Stimulated activated CD4-positive, alpha-beta T cell treated with anti-CD3 and anti-CD28 coated beads, Interleukin-1b, Interleukin-23, amount 100 ng/mL, for 48 hours (primary cell): Measurements from ENCODE around the gene SYCE1L.
"Not testable (repeated sequence)": the region's sequence is repeated elsewhere in the genome, so short reads cannot be mapped to it uniquely, and the experiment has no call there.

Experiments used
- DNase-seq: peaks from one replicate; pipeline ENCODE4 v3.0.0-alpha.2; 2020

The SYCE1L gene, protein sequence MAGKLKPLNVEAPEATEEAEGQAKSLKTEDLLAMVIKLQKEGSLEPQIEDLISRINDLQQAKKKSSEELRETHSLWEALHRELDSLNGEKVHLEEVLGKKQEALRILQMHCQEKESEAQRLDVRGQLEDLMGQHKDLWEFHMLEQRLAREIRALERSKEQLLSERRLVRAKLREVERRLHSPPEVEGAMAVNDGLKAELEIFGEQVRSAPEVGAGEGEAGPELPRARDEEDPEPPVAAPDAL

DNA sequence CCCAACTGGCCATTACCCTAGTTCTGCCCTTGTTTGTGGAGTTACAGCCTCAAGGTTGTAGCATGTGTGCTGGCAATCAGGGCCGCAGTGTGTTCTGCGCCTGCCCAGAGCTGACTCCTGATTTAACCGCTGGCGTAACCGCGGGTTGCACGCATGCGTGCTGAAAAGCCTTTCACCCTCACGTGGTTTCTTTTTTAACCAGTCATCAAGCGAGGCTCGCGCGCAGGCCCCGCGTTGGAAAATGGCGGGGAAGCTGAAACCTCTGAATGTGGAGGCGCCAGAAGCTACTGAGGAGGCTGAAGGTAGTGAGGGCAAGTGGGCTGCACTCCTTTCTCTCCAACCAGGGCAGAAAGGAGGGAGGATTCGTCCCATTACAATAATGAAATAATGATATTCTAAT is at the start of gene SYCE1L:
TSS of gene SYCE1L (plus strand) at position 198 of the 400 bp plus-strand sequence. CDS start at position 242, 44 bp downstream.
- no peak for DNase-seq

DNA sequence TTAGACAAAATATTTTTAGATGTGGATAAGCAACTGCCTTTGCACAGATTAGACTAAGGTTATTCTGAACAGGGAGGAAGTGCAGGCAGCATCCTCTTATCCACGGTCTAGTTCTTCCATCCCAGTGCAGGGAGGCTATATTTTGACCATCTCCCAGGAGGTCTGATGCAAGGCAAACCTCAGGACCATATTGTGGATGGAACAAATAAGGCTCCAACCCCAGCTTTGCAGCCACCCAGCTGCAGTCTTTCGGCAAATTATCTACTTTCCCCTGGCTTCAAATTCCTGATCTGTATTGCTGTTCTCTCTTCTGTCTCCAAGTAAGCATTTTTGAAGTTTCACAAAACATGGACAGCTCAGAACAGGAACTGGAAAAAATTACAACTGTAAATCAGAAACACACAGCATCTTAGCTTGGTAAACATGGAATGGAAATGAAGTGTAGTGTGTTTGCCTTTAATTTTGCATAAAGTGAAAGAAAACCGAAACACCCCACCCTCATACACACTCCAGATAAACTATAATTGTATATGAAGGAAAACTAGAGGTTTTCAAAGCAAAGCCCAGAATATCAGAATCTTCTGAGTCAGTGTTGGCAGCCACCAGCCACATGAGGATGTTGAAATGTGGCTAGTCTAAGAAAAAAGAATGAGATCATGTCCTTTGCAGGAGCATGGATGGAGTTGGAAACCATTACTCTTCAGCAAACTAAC is 41.7 kb upstream of the SYCE1L start:
- DNase-seq, result no peak

DNA sequence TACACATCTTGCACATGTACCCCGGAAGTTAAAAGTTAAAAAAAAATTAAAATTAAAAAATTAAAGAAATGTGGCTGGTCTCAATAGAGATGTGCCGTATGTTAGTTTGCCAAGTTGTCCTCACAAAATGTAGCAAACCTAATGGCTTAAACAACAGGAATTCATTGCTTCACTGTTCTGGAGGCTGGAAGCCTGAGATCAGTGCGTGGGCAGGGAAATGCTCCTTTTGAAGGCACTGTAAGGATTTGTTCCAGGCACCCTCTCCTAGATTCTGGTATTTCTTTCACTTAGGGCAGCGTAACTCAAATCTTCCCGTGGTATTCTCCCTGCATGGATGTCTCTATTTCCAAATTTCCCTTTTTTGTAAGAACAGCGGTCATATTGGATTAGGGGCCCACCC is 40.9 kb upstream of the SYCE1L start:
- DNase-seq, result no peak

DNA sequence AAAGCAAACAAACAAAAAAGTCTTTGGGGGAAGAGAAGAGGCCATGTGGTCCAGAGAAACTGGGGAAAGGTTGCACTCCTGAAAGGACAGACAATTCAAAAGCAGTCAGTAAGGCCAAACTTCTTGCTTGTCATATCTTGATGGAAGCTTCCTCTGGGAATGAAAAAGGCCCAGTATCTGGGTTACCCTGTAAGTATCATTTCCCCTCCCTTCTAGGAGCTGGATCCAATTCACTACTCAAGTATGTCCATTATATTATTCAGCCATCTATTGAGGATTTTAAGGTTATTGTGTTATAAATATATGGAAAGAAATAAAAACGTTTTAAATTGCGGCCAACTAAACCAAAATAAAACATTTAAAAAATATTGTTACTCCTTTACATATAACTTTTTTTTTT is 34.2 kb upstream of the SYCE1L start:
- DNase-seq, result no peak

DNA sequence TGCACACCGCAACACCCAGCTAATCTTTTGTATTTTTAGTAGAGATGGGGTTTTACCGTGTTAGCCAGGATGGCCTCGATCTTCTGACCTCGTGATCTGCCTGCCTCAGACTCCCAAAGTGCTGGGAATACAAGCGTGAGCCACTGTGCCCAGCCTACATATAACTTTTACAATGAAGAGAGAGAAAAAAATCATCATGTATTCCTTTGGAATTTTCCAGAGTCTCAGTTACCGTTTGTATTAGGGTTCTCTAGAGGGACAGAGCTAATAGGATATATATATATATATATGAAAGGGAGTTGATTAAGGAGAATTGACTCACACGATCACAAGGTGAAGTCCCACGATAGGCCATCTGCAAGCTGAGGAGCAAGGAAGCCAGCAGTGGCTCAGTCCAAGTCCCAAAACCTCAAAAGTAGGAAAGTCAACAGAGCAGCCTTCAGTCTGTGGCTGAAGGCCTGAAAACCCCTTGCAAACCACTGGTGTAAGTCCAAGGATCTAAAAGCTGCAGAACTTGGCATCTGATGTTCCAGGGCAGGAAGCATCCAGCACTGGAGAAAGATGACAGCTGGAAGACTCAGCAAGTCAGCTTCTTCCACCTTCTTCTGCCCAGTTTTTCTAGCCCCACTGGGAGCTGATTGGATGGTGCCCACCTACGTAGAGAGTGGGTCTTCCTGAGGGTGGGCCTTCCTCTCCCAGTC is 33.5 kb upstream of the SYCE1L start:
- not testable (repeated sequence) for DNase-seq

DNA sequence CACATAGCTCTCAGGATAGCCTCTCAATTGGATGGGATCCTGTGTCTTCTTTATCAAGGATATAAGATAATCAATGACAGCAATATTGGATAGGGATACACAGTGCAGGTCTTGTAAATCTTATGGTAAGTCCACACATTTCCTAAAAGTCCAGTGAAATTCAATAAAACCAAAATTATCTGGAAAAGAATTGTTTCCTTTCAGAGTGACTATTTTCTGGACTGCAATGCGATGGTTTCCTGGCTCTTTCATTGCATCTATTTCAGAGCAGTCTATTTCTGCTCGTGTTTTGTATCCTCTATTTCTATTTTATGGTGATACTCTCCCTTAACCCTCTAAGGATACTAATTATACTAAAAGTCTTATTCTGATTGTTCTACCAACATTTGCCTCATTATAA is 32.5 kb upstream of the SYCE1L start:
- DNase-seq, result no peak

DNA sequence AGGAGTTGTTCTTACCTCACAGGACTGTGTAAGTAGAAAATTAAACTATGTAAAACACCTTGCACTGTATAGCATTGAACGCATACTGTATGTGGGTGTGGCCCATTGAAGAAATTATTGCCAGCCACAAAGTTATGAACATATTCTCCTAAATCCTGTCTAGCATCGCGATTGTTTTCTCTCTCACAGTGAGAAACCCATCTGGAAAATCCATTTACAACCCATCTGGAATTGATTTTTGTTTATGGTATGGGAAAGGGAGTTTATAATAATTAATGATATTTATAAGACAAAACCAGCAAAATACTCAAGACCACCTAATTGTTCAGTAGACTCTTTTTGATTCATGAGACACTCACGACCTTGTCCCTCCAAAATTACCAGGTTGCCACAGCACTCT is 30.3 kb upstream of the SYCE1L start:
- DNase-seq, result no peak

DNA sequence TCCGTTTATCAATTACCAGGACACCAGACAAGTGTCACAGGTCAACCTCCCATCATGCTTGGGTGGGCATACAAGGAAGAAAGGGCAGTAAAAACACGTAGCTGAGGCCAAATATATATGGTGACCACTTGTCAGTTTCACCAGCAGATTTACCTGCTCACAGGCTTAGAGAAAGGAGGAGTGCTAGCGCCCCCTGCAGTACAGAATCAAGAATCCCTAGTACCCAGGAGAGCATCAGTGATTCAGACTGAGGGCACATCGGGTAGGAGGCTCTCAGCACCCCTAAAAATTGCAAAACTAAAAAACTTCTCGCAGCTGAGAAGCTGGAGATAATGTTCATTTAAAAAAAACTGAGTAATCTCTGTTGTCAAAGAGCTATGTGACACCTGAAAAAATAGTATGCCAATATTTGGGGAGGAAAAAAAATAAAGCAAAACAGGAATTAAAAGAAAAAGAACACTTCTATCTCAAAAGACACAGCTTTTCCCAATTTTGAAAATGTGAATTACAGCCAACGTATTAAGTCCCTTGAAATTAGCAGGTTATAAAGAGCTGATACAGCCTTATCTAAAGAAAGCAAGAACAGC is 29.5 kb upstream of the SYCE1L start:
- DNase-seq, result peak; percentile 46

DNA sequence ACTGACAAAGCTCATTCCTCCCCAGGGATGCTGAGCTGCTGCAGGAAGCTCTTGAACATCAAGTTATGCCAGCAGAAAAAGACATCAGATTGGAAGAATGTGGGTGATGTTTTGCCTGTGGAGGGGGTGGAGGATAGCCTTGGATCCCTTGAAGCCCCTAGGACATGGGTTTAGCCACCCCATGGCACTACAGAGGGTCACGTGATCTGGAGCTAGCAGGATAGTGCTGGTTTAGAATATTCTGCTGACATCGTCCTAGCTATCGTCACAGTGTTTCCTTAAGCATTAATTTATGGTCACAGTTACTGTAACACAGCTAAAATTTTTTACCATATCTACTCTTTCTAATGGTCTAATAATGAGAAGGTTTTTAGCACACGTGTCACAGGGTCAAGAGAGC is 28.4 kb upstream of the SYCE1L start:
- no peak for DNase-seq

DNA sequence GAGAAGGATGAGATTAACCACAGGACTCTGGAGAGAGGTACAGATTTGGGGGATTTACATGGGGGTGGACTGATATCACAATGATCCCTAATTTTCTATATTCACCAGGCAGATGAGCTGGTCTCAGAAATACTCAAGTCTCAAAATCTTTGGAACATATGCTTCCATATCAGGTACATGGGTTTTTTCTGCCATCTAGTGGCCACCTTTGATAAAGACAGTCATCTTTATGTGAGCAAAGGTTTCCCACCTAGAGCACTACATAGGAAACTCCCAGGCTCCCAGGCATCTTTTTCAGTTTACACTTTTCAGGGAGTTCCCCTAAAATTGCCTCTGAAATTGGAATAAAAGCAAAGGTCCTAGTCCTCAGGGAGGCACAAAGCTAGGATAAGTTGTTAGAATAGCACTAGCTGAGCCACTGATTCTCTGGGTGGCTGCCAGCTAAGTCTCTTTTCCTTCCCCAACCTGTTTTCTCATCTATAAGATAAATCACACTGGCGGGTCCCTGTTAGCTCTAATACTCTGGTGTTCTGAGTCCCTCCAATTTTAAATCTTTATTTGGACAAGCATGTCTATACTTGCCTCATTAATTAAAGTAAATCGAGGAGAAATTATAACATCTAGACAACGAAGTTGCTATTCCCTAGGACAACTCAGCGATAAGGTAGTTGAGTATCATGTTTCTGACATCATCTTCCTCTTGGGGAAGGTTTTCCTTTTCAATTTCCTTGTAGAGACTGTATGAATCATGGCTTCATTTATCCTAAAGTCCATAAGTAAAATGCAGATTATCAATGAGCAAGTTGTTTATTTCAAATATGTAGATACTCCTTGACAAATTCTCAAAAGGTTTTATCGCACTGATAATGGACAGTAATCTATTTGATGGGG is 27.2 kb upstream of the SYCE1L start:
- no peak for DNase-seq

DNA sequence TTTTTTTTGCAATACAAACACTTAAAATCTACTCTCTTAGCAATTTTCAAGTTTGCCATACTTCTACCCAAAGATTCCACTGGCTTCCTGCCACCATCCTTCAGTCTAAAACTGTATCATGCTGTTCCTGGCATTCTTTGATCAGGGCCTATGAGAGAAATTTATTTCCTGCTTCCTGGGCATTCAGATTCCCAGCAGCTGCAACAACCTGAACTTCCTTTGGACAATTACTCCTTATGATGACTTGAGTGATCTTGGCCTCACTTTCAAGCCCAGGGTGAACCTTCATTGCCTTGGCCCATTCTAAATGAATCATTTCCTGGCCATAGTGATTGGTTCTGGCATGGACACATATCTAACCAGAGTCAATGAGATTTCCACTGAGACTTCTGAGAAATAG is 26.3 kb upstream of the SYCE1L start:
- DNase-seq, result no peak

DNA sequence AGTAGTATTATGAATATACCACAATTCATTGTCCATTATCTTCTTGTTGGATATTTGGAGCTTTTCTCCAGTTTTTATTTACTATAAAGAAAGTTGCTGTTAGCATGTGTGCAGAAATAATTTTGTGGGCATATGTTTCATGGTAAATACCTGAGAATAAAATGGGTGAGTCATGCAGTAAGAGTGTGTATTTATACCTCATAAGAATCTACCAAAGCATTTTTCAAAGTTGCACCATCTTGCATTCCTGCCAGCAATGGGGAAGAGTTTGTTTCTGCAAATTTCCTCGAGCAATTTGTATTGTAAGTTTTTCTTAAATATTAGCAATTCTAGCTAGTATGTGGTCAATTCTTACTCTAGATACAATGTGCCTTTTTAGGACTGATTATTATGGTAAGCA is 16.1 kb upstream of the SYCE1L start:
- DNase-seq, result no peak

DNA sequence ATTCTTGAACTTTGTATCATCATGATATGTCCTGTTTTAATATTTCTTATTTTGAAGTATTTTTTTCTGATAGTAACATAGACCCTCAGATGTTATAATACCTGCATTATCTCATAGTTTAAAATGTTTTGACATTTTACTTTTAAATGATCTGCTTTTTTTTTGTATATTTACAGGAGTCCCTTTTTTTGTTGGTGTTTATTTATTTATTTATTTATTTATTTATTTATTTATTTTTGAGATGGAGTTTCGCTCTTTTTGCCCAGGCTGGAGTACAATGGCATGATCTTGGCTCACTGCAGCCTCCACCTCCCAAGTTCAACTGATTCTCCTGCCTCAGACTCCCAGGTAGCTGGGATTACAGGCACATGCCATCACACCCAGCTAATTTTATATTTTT is 12.9 kb upstream of the SYCE1L start:
- not testable (repeated sequence) for DNase-seq

DNA sequence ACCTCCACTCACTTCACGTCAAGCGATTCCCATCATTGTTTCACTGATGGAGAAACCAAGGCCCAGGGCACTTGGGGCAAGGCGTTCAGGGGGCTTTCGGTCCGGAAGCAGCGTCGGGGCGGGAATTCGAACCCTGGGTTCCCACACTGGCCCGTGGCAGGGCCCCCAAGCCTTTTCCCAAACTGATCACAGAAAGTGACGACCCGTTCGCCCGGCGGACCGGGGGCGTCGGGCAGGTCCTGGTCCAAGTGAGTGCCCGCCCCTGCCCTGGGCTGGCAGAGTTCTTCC is 9.1 kb upstream of the SYCE1L start:
- no peak for DNase-seq

DNA sequence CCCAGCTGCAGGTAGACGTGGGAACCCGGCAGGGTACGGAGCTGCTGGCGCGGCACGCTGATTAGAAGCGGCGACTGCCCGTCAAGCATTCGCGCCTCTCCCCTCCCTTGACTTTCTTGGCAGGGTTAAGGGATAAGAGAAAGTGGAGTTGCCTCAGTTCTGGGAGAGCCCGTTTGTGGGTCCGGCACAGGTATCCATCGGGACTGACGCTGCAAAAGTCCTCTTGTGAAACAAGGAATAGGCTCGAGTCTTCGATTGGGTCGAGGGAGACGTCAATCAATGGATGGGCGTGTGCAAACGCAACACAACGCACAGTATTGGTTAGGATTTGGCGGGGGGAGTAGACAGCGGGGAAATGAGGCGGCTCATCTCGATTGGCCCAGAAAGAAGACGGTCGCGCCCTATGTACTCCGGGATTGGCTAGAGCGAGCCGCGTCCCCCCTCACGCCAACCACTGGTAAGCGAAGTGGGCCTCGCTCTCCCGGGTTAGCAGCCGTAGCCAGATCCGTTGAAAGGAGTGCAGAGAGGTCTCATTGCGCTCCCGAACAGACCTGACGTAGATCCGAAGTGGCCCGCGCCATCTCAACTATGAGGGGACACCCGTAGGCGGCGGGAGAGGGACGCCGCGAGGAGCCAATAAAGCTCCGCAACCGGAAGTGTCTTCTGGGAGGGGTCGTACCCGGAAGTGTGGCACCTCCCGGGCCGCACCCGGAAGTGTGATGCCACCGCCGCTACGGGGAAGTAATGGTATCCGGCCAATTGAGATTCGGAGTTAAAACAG is 8.5 kb upstream of the SYCE1L start, which contains the start of gene MON1B:
TSS of gene MON1B (plus strand) at position 713 of the 781 bp plus-strand sequence. CDS start 296 bp downstream, outside the sequence.
- peak; percentile 95 for DNase-seq

DNA sequence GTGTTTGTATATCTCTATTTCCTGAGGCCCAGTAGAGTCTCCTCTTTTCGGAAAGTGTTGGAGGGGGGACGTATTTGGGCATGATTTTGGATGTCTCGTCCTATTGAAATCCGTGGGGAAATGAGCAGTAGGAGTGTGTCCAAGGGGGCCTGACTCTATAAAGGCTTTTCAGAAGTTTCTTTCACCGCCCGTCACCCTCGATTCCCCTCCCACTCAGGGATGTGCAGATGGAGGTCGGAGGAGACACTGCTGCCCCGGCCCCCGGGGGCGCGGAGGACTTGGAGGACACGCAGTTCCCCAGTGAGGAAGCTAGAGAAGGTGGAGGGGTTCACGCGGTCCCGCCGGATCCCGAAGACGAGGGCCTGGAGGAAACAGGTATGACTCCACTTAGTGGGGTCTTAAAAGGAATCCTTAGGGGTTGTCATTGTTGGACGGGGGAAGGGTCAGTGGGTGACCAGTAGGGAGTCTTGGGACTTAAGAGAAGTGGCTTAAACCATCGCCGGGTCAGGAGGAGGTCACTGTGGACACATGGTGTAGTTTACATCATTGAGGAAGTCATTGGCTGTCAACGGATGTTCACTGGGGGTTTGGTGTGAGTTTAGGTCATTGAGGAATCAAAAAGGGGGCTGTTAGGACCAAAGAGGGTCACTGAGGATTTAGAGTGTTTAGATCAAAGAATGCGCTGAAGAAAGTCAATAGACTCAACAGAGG is 7.8 kb upstream of the SYCE1L start:
- DNase-seq, result no peak

DNA sequence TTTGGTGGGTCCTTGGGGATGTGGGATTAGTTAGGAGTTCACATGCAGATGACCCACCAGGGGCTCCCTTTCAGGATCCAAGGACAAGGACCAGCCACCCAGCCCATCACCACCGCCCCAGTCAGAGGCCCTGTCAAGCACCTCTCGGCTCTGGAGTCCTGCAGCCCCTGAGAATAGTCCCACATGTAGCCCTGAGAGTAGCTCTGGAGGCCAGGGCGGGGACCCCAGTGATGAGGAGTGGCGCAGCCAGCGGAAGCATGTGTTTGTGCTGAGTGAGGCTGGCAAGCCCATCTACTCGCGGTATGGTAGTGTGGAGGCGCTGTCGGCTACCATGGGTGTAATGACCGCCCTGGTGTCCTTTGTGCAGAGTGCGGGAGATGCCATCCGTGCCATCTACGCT is 5.8 kb upstream of the SYCE1L start:
- no peak for DNase-seq

DNA sequence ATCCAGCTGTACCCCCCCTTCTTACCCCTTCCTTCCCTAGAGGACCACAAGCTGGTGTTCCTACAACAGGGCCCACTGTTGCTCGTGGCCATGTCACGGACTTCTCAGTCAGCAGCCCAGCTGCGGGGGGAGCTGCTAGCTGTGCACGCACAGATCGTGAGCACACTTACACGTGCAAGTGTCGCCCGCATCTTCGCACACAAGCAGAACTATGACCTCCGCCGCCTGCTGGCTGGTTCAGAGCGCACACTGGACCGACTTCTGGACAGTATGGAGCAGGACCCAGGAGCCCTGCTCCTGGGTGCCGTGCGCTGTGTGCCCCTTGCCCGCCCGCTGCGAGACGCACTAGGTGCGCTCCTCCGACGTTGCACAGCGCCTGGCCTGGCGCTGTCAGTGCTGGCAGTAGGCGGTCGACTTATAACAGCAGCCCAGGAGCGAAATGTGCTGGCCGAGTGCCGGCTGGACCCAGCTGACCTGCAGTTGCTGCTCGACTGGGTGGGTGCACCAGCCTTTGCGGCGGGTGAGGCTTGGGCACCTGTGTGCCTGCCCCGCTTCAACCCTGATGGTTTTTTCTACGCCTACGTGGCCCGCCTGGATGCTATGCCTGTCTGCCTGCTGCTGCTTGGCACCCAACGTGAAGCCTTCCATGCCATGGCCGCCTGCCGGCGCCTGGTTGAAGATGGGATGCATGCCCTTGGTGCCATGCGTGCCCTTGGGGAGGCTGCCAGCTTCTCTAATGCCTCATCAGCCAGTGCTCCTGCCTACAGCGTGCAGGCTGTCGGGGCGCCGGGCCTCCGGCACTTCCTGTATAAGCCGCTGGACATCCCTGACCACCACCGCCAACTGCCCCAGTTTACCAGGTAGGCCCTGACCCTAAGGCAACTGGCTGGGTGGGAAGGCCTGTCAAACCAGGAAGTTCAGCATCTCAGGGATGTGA is 4.6 kb upstream of the SYCE1L start:
- DNase-seq, result no peak

DNA sequence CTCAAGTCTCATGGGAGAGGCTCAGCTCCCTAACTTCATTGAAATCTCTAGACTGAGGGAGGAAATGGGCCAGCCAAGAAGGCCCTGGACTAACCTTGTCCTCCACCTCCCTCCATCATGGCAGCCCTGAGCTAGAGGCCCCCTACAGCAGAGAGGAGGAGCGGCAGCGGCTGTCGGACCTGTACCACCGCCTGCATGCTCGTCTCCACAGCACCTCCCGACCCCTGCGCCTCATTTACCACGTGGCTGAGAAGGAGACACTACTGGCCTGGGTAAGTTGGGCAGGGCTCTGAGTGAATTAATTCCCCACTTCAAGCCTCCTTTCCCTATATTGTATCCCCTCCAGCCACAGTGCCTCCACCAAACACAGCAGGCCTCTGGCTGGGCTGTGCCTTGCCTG is 3.8 kb upstream of the SYCE1L start:
- no peak for DNase-seq

DNA sequence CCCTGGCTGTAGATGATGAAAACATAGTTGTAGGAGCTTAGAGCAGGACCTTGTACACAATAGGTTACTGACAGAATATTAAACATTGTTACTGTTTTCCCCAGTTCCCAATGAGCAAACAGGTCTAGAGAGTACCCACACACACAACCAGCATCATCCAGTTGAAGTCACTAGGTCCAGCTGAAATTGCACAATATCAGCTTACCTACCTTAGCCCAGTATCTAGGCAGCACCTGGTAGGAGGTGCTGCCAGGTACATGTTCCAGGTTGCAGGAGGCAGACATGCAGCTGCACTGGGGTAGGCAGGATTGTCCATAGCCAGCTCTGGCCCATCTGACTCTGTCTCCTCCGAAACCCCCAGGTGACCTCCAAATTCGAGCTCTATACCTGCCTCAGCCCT is 1.5 kb upstream of the SYCE1L start:
- DNase-seq, result no peak
